GM12878 (cell line): ENCODE measurements around the gene PPP1R13B. TPM values are rescaled to one million over a fixed set of nuclear protein-coding genes. Genes with fewer than 3 reads are reported as not detected.

ENCODE experiments used
- ATAC-seq: fragments of 200-7000 bp; cut with Tn5 transposase; 3 replicates; pipeline ENCODE4 v1.9.1; 2020; ENCODE audit warnings: mild to moderate bottlenecking, moderate library complexity
- BruUV-seq: library from RNA; stranded (reverse); fragments of 400-500 nt; replicated peaks from 2 replicates; lab custom pipeline; 2021; lab: Mats Ljungman, UMichigan
- CTCF ChIA-PET: fragments of 300-600 bp; sonication (Branson Sonifier 250); formaldehyde crosslinking; extraction: SDS; loops from one replicate; lab custom pipeline; 2021; ENCODE audit warnings: inconsistent platforms; lab: Yijun Ruan, JAX
- POLR2A ChIA-PET: fragments of 350-600 bp; formaldehyde crosslinking; extraction: SDS; loops from one replicate; lab custom pipeline; 2021; ENCODE audit warnings: inconsistent platforms; lab: Charles Lee
- RAD21 ChIA-PET: fragments of 300-600 bp; sonication (Branson Sonifier 250); formaldehyde crosslinking; loops from one replicate; lab custom pipeline; 2023; ENCODE audit warnings: antibody characterized with exemption; ENCODE audit not compliant: unreplicated experiment; lab: Charles Lee
- SMC1A ChIA-PET: fragments of 300-600 bp; sonication (Branson Sonifier 250); formaldehyde crosslinking; loops from one replicate; lab custom pipeline; 2023; ENCODE audit not compliant: unreplicated experiment, uncharacterized antibody; lab: Charles Lee
- DNase-seq: peaks from one replicate; pipeline ENCODE4 v3.0.0-alpha.2; 2011; ENCODE audit warnings: low read depth, low spot score
- FAIRE-seq: peaks from 3 replicates; lab custom pipeline; 2011; peaks lifted over from hg19 to GRCh38; lab: Jason Lieb, UNC
- H2AFZ ChIP-seq: 2 replicates; pipeline ENCODE4 v1.6.0; 2011; ENCODE audit warnings: low read depth, low read length, control low read depth; ENCODE audit not compliant: control insufficient read depth
- H3K27ac ChIP-seq: 2 replicates; pipeline ENCODE4 v1.5.1; 2011; ENCODE audit warnings: control low read depth; ENCODE audit not compliant: control insufficient read depth, insufficient read depth
- H3K27me3 ChIP-seq, 2 experiments: replicated peaks in 1 of 2; 2 replicates each; pipeline versions ENCODE4 v1.6.0 to v1.6.1; 2011; ENCODE audit warnings: low read length in 1 of 2; ENCODE audit not compliant: control insufficient read depth in 2 of 2, insufficient read depth in 2 of 2
- H3K36me3 ChIP-seq, 2 experiments: 2 replicates each; pipeline ENCODE4 v1.5.1; 2011; ENCODE audit warnings: low read length in 1 of 2; ENCODE audit not compliant: control insufficient read depth in 2 of 2, insufficient read depth in 2 of 2
- H3K4me1 ChIP-seq: 2 replicates; pipeline ENCODE4 v1.6.1; 2011; ENCODE audit warnings: mild to moderate bottlenecking, low read length, moderate library complexity, mixed read lengths; ENCODE audit not compliant: control insufficient read depth, insufficient read depth
- H3K4me2 ChIP-seq: 2 replicates; pipeline ENCODE4 v1.6.0; 2011; ENCODE audit warnings: control low read depth; ENCODE audit not compliant: control insufficient read depth, insufficient read depth
- H3K4me3 ChIP-seq: fragments of 200-600 bp; sonication (generic); 2 replicates; pipeline ENCODE4 v1.5.1; 2016
- H3K79me2 ChIP-seq: 2 replicates; pipeline ENCODE4 v1.6.0; 2011; ENCODE audit warnings: low read length; ENCODE audit not compliant: control insufficient read depth, insufficient read depth
- H3K9ac ChIP-seq: 2 replicates; pipeline ENCODE4 v1.8.0; 2011; ENCODE audit warnings: low read length, control low read depth, mixed read lengths; ENCODE audit not compliant: control insufficient read depth, insufficient read depth
- H3K9me3 ChIP-seq: replicated peaks from 3 replicates; pipeline ENCODE4 v1.5.1; 2011; ENCODE audit warnings: mild to moderate bottlenecking, low read length; ENCODE audit not compliant: control insufficient read depth, insufficient read depth
- H4K20me1 ChIP-seq: 2 replicates; pipeline ENCODE4 v1.6.0; 2011; ENCODE audit not compliant: control insufficient read depth, insufficient read depth
- BACH1 ChIP-seq: fragments of 450-650 bp; IDR thresholded peaks from 2 replicates; pipeline ENCODE4 v1.6.1; 2017; ENCODE audit warnings: mild to moderate bottlenecking, borderline replicate concordance
- ETV6 ChIP-seq, 2 experiments: fragments of 450-650 bp in 1 of 2; IDR thresholded peaks in 1 of 2; conservative IDR thresholded peaks in 1 of 2; 2 replicates each; pipeline ENCODE4 v1.6.1; 2014; ENCODE audit warnings: antibody characterized with exemption in 1 of 2, borderline replicate concordance in 1 of 2, low read depth in 1 of 2, mild to moderate bottlenecking in 1 of 2, moderate library complexity in 1 of 2
- MTA3 ChIP-seq: IDR thresholded peaks from 2 replicates; pipeline ENCODE4 v1.6.1; 2012; ENCODE audit warnings: low read length, inconsistent platforms, borderline replicate concordance
- NR2F1 ChIP-seq: fragments of 450-650 bp; conservative IDR thresholded peaks from 2 replicates; pipeline ENCODE4 v1.6.1; 2017; ENCODE audit warnings: mild to moderate bottlenecking
- PAX5 ChIP-seq: IDR thresholded peaks from 2 replicates; pipeline ENCODE4 v1.6.1; 2011; ENCODE audit warnings: low read depth, low read length, borderline replicate concordance
- RUNX3 ChIP-seq: IDR thresholded peaks from 2 replicates; pipeline ENCODE4 v1.6.1; 2012; ENCODE audit warnings: low read length, inconsistent platforms
- SMARCA5 ChIP-seq: fragments of 450-650 bp; IDR thresholded peaks from 2 replicates; pipeline ENCODE4 v1.6.1; 2017; ENCODE audit warnings: mild to moderate bottlenecking
- ZBTB4 ChIP-seq: fragments of 450-650 bp; formaldehyde crosslinking; IDR thresholded peaks from 2 replicates; pipeline ENCODE4 v1.4.0; 2022; ENCODE audit warnings: mild to moderate bottlenecking, moderate library complexity
- ZNF24 ChIP-seq: fragments of 450-650 bp; IDR thresholded peaks from 2 replicates; pipeline ENCODE4 v1.6.1; 2017; ENCODE audit warnings: antibody characterized with exemption, mild to moderate bottlenecking
- ZNF384 ChIP-seq: IDR thresholded peaks from 2 replicates; pipeline ENCODE4 v1.6.1; 2012; ENCODE audit warnings: low read depth, mild to moderate bottlenecking, low read length, improper control_type of control experiment, borderline replicate concordance
- WGBS: methylation state at CpG from one replicate; pipeline ENCODE4 v1.1.6; 2016; ENCODE audit warnings: low lambda C conversion rate; ENCODE audit not compliant: insufficient replicate concordance, insufficient coverage; ENCODE audit errors: missing lambda C conversion rate; 5-methylcytosine and 5-hydroxymethylcytosine counted together
- in situ Hi-C: fragments of 300-500 bp; cut with MboI; formaldehyde crosslinking; loops from 9 replicates; pipeline ENCODE4 v1.14.3; 2018; ENCODE audit warnings: mixed read lengths
- intact Hi-C: fragments of 100-400 bp; cut with micrococcal nuclease; formaldehyde crosslinking; loops from one replicate; pipeline ENCODE4 v1.14.2; 2022; ENCODE audit not compliant: unreplicated experiment
- polyA plus RNA-seq, 11 experiments: library from polyadenylated mRNA; depleted of rRNA in 4 of 11; unstranded in 6 of 11; stranded (reverse) in 5 of 11; fragments of >200 nt; fragmentation: Nextera tagmentation in 4 of 11; fragmentation: Illumina TruSeq in 1 of 11; extraction: Ambion mirVana in 4 of 11; extraction: Trizol in 1 of 11; gene quantifications; 1 replicate in 1 of 11; 2 replicates in 10 of 11; pipeline versions ENCODE4 v1.2.1 to v1.2.3, GENCODE V29; 2011 to 2016; ENCODE audit warnings: inconsistent platforms in 2 of 11, missing spikeins in 2 of 11, low read depth in 1 of 11
- total RNA-seq, 4 experiments: library from RNA; depleted of rRNA in 3 of 4; stranded (reverse); fragments of >200 nt in 3 of 4; fragmentation: Illumina TruSeq in 1 of 4; extraction: Trizol in 1 of 4; gene quantifications; 2 replicates each; pipeline versions ENCODE4 v1.2.1 to v1.2.3, GENCODE V29; 2013 to 2021

PPP1R13B gene
- total and polyA plus RNA-seq, 10 of the 15 experiments (the other 5 are each of a cell fraction or from before 2014, with no cell fraction given) = 0.16 to 8.1 (median 3.2) TPM

DNA sequence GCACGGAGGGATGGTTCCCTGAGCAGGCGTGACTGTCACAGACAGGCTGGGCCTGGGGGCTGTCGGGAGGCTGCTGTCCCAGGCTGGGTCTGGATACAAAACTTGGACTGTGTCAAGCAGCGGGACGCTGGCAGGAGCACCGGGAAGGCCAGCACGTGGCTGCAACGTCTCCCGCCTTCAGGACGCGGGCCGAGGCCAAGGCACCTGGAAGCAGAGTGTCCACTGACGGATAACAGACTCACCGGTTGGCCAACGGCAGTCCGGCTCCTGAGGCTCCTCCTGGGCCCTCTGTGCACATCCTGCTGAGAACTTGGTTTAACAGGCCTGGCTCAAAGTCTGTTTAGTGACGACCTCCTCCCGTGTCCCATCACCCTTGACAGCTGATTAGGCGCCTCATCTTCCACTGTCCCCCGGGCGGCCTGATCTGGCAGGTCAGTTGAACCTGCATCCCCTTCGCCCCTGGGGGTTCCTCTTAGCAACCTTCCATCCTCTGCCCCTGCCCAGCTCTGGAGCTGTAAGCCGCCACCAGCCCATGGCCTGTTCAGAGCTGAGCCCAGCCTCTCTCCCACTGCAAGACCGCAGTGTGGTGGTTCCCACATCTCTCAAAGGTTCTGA lies 134.6 kb downstream of the PPP1R13B start:
- in situ Hi-C loops = no loop called here

More for the DNA sequence above, 134.6 kb downstream of the PPP1R13B start:
- Histone ChIP-seq H3K79me2 (peaks cover 41% of the 10 kb centered on the region), H3K9me3 (no peaks in the 10 kb centered on the region), H3K4me1 (0 out of 2 replicates have a peak, but pooled peaks cover 4% of the 10 kb centered on the region), H4K20me1 (no peaks in the 10 kb centered on the region), H3K4me2 (0 out of 2 replicates have a peak overlapping the region, but pooled peaks have one; percentile 85), H2AFZ (no peak overlapping the region), H3K27ac (no peak overlapping the region), H3K9ac (no peak overlapping the region), H3K4me3 (no peak overlapping the region), H3K36me3 (peaks cover 3 to 15% of the 10 kb centered on the region in 2 experiments; a peak in 2 of 4 replicates), H3K27me3 (no peaks in the 10 kb centered on the region)
- FAIRE-seq (no peak), ATAC-seq (no peak), DNase-seq (no peak)
- ChIA-PET CTCF (no interaction called here), RAD21 (no interaction called here), POLR2A (no interaction called here), SMC1A (interaction anchor here (0.6 to 1.4 kb wide), 2 partner anchors 19 to 48 kb away, joined by 4 read pairs; no protein-coding TSS in a partner anchor)
- intact Hi-C loops = no loop called here
- BruUV-seq = no TSS peak
- TF ChIP-seq NR2F1 (no peak), PAX5 (no peak), RUNX3 (no peak), MTA3 (no peak), ZNF384 (no peak), ZBTB4 (CRISPR knock-in tag) (no peak), SMARCA5 (no peak), ZNF24 (no peak), ETV6 (conservative IDR thresholded peaks at IDR 0.05 in 1 of 2, IDR thresholded peaks at IDR 0.05 in 1 of 2; ENCODE audit: borderline replicate concordance in 1 of 2, low read depth in 1 of 2) (no peak), BACH1 (no peak)
- 91% methylated on average over 24 of the region's 24 CpGs for WGBS
